ENCODE results near the gene METTL2A. TPM values are rescaled to one million over a fixed set of nuclear protein-coding genes. Genes with fewer than 3 reads are reported as not detected.
"Not testable (repeated sequence)": the region's sequence is repeated elsewhere in the genome, so short reads cannot be mapped to it uniquely, and the experiment has no call there.

The METTL2A gene, protein sequence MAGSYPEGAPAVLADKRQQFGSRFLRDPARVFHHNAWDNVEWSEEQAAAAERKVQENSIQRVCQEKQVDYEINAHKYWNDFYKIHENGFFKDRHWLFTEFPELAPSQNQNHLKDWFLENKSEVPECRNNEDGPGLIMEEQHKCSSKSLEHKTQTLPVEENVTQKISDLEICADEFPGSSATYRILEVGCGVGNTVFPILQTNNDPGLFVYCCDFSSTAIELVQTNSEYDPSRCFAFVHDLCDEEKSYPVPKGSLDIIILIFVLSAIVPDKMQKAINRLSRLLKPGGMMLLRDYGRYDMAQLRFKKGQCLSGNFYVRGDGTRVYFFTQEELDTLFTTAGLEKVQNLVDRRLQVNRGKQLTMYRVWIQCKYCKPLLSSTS
- 18.3 and 23.1 TPM in 2 replicates for total RNA-seq (2012; rRNA removed)

DNA sequence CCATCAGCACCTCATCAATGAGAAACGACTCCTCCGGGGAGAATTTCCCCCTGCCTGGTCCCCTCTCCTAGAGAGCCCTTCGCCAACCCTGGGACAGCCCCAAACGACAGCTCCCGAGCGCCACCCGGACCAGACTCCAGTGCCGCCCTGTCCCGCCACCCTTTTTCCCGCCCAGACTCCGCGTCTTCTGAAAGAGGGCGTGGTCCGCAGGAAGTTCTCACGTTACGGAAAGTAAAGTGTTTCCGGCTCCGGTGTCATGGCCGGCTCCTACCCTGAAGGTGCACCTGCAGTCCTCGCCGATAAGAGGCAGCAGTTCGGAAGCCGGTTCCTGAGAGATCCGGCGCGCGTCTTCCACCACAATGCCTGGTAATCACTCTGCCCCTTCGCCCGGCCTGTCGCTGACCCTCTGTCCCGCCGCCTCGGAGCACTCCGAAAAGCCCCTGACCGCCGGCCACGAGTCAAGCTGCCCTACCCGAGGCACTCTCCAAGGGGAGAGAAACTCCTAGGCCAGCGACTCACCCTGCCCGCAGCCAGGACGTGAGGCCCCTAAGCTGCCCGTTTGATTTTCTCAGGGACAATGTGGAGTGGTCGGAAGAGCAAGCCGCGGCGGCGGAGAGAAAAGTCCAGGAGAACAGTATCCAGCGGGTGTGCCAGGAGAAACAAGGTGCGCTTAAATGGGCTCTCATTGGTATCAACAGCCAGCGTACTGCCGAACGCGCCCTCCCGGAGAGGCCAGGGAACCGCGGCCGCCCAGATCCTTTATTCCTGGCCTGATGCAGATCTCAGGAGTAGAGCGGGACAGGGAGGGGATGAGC, at the start of gene METTL2A:
METTL2A (plus strand) TSS at position 251 of the 815 bp plus-strand sequence; CDS start at position 257, 6 bp downstream.
- H3K9ac ChIP-seq (ENCODE audit: low read depth, low read length), result peak within 1 kb of the TSS; percentile 85
- not testable (repeated sequence) for H3K36me3 ChIP-seq (ENCODE audit: insufficient read depth, low read length); H3K4me1 ChIP-seq (ENCODE audit: control insufficient read depth, insufficient read depth, low read length); H3K27me3 ChIP-seq (ENCODE audit: control insufficient read depth, insufficient read depth, low read length); H3K9me3 ChIP-seq (replicated peaks; ENCODE audit: low read length)
- H3K4me3 ChIP-seq (ENCODE audit: low read length), result peak within 1 kb of the TSS; percentile 94
- peak within 1 kb of the TSS; percentile 95 for H3K4me2 ChIP-seq (ENCODE audit: low read length)

GRCh38 chr17:62380253-62380652, 43.4 kb upstream of the METTL2A start, which contains the start of gene EFCAB3:
TSS of gene EFCAB3 (plus strand) at chr17:62380553. CDS start at chr17:62382980, 2,427 bp downstream.
- Histone ChIP-seq H3K27me3 (ENCODE audit: control insufficient read depth, insufficient read depth, low read length) (peaks cover 56% of the 10 kb centered on the region), H3K4me2 (ENCODE audit: low read length) (no peak within 1 kb of the TSS), H3K9ac (ENCODE audit: low read depth, low read length) (no peak within 1 kb of the TSS), H3K9me3 (replicated peaks; ENCODE audit: low read length) (no peaks in the 10 kb centered on the region), H3K36me3 (ENCODE audit: insufficient read depth, low read length) (no peaks in the 10 kb centered on the region), H3K4me1 (ENCODE audit: control insufficient read depth, insufficient read depth, low read length) (no peaks in the 10 kb centered on the region), H3K4me3 (ENCODE audit: low read length) (no peak within 1 kb of the TSS)

DNA sequence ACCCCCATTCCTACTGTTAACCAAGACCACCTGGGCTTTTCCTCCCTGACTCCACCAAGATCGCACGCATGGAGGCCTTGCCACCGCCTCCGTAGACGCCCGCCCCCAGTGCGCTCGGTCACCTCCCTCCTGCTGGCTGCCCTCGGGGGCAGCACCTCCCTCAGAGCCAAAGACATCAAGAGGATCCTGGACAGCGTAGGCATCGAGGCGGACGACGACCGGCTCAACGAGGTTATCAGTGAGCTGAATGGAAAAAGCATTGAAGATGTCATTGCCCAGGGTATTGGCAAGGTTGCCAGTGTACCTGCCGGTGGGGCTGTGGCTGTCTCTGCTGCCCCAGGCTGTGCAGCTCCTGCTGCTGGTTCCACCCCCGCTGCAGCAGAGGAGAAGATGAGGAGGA, 42.1 kb upstream of the METTL2A start:
- H3K4me3 ChIP-seq (ENCODE audit: low read length), result no peak overlapping the region
- H3K36me3 ChIP-seq (ENCODE audit: insufficient read depth, low read length), result no peaks in the 10 kb centered on the region
- H3K9me3 ChIP-seq (replicated peaks; ENCODE audit: low read length), result no peaks in the 10 kb centered on the region
- peaks cover 50% of the 10 kb centered on the region for H3K27me3 ChIP-seq (ENCODE audit: control insufficient read depth, insufficient read depth, low read length)
- H3K4me2 ChIP-seq (ENCODE audit: low read length), result no peak overlapping the region
- H3K4me1 ChIP-seq (ENCODE audit: control insufficient read depth, insufficient read depth, low read length), result no peaks in the 10 kb centered on the region
- H3K9ac ChIP-seq (ENCODE audit: low read depth, low read length), result no peak overlapping the region

GRCh38 chr17:62388856-62389255, 34.8 kb upstream of the METTL2A start:
- Histone ChIP-seq H3K36me3 (ENCODE audit: insufficient read depth, low read length) (no peaks in the 10 kb centered on the region), H3K4me1 (ENCODE audit: control insufficient read depth, insufficient read depth, low read length) (no peaks in the 10 kb centered on the region), H3K4me2 (ENCODE audit: low read length) (no peak overlapping the region), H3K4me3 (ENCODE audit: low read length) (no peak overlapping the region), H3K27me3 (ENCODE audit: control insufficient read depth, insufficient read depth, low read length) (peaks cover 41% of the 10 kb centered on the region), H3K9me3 (replicated peaks; ENCODE audit: low read length) (no peaks in the 10 kb centered on the region), H3K9ac (ENCODE audit: low read depth, low read length) (no peak overlapping the region)

DNA sequence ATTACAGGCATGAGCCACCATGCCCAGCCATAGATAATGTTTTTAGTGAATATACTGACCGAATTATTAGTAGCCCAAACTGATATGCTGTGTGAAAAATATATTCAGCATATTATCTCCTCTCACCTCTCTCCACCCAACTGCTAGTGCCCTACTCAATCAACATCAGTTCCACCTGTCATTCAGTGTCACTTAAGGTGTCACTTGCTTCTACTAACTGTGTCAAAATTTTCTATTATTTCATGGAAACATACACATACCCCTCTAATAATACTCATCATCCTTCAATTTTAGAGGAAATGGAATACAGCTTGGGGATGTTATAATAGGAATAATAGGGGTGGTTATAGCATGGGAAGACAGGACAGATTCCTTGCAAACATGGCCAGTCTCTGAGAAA, 30.8 kb upstream of the METTL2A start:
- H3K36me3 ChIP-seq (ENCODE audit: insufficient read depth, low read length), result no peaks in the 10 kb centered on the region
- H3K4me3 ChIP-seq (ENCODE audit: low read length), result no peak overlapping the region
- H3K4me2 ChIP-seq (ENCODE audit: low read length), result no peak overlapping the region
- no peaks in the 10 kb centered on the region for H3K9me3 ChIP-seq (replicated peaks; ENCODE audit: low read length)
- no peaks in the 10 kb centered on the region for H3K4me1 ChIP-seq (ENCODE audit: control insufficient read depth, insufficient read depth, low read length)
- H3K9ac ChIP-seq (ENCODE audit: low read depth, low read length), result no peak overlapping the region
- peaks cover 47% of the 10 kb centered on the region for H3K27me3 ChIP-seq (ENCODE audit: control insufficient read depth, insufficient read depth, low read length)

DNA sequence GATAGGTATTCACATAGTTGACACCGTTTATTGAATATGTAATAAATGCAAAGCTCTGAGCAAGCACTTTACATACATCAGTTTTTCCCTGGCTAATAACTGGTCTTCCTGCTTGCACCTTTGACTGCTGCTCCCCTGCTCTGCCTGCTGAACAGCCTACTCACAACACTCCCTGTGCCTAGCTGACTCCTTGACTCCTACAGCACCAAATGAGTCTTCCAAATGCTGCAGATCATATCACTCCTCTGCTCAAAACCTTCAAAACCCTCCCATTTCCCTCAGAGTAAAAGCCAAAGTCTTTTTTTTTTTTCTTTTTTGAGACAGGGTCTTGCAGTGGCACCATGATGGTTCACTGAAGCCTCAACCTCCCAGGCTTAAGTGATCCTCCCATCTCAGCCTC, 24.8 kb upstream of the METTL2A start:
- Histone ChIP-seq H3K36me3 (ENCODE audit: insufficient read depth, low read length) (no peaks in the 10 kb centered on the region), H3K4me3 (ENCODE audit: low read length) (no peak overlapping the region), H3K27me3 (ENCODE audit: control insufficient read depth, insufficient read depth, low read length) (peaks cover 27% of the 10 kb centered on the region), H3K4me2 (ENCODE audit: low read length) (no peak overlapping the region), H3K4me1 (ENCODE audit: control insufficient read depth, insufficient read depth, low read length) (no peaks in the 10 kb centered on the region), H3K9ac (ENCODE audit: low read depth, low read length) (no peak overlapping the region), H3K9me3 (replicated peaks; ENCODE audit: low read length) (no peaks in the 10 kb centered on the region)

GRCh38 chr17:62405451-62405850, 18.2 kb upstream of the METTL2A start:
- H3K9me3 ChIP-seq (replicated peaks; ENCODE audit: low read length), result no peaks in the 10 kb centered on the region
- no peak overlapping the region for H3K4me3 ChIP-seq (ENCODE audit: low read length)
- H3K9ac ChIP-seq (ENCODE audit: low read depth, low read length), result no peak overlapping the region
- no peaks in the 10 kb centered on the region for H3K36me3 ChIP-seq (ENCODE audit: insufficient read depth, low read length)
- H3K4me1 ChIP-seq (ENCODE audit: control insufficient read depth, insufficient read depth, low read length), result no peaks in the 10 kb centered on the region
- peaks cover 34% of the 10 kb centered on the region for H3K27me3 ChIP-seq (ENCODE audit: control insufficient read depth, insufficient read depth, low read length)
- no peak overlapping the region for H3K4me2 ChIP-seq (ENCODE audit: low read length)

- H3K9me3 ChIP-seq (replicated peaks; ENCODE audit: low read length); H3K4me2 ChIP-seq (ENCODE audit: low read length): not testable (repeated sequence)
Observed at GRCh38 chr17:62413090-62413489, 10.6 kb upstream of the METTL2A start.

DNA sequence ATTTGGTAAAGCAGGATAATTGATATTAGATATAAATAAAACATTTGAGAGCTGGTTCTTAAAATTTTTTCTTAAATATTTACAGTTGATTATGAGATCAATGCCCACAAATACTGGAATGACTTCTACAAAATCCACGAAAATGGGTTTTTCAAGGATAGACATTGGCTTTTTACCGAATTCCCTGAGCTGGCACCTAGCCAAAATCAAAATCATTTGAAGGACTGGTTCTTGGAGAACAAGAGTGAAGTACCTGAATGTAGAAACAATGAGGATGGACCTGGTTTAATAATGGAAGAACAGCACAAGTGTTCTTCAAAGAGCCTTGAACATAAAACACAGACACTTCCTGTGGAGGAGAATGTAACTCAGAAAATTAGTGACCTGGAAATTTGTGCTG, 2.5 kb downstream of the METTL2A start:
- H3K36me3 ChIP-seq (ENCODE audit: insufficient read depth, low read length); H3K27me3 ChIP-seq (ENCODE audit: control insufficient read depth, insufficient read depth, low read length); H3K9me3 ChIP-seq (replicated peaks; ENCODE audit: low read length); H3K4me2 ChIP-seq (ENCODE audit: low read length); H3K4me1 ChIP-seq (ENCODE audit: control insufficient read depth, insufficient read depth, low read length); H3K9ac ChIP-seq (ENCODE audit: low read depth, low read length); H3K4me3 ChIP-seq (ENCODE audit: low read length): not testable (repeated sequence)

More at GRCh38 chr17:62413090-62413489, 10.6 kb upstream of the METTL2A start:
- not testable (repeated sequence) for H3K4me1 ChIP-seq (ENCODE audit: control insufficient read depth, insufficient read depth, low read length); H3K4me3 ChIP-seq (ENCODE audit: low read length); H3K9ac ChIP-seq (ENCODE audit: low read depth, low read length); H3K36me3 ChIP-seq (ENCODE audit: insufficient read depth, low read length)
- H3K27me3 ChIP-seq (ENCODE audit: control insufficient read depth, insufficient read depth, low read length), result peaks cover 15% of the 10 kb centered on the region

GRCh38 chr17:62435251-62435650, 11.6 kb downstream of the METTL2A start:
- H3K9ac ChIP-seq (ENCODE audit: low read depth, low read length); H3K4me3 ChIP-seq (ENCODE audit: low read length); H3K4me2 ChIP-seq (ENCODE audit: low read length); H3K36me3 ChIP-seq (ENCODE audit: insufficient read depth, low read length); H3K9me3 ChIP-seq (replicated peaks; ENCODE audit: low read length); H3K27me3 ChIP-seq (ENCODE audit: control insufficient read depth, insufficient read depth, low read length); H3K4me1 ChIP-seq (ENCODE audit: control insufficient read depth, insufficient read depth, low read length): not testable (repeated sequence)

GRCh38 chr17:62441181-62441580, 17.5 kb downstream of the METTL2A start:
- H3K4me2 ChIP-seq (ENCODE audit: low read length); H3K4me3 ChIP-seq (ENCODE audit: low read length); H3K27me3 ChIP-seq (ENCODE audit: control insufficient read depth, insufficient read depth, low read length); H3K9me3 ChIP-seq (replicated peaks; ENCODE audit: low read length); H3K9ac ChIP-seq (ENCODE audit: low read depth, low read length); H3K4me1 ChIP-seq (ENCODE audit: control insufficient read depth, insufficient read depth, low read length): not testable (repeated sequence)
- peaks cover 22% of the 10 kb centered on the region for H3K36me3 ChIP-seq (ENCODE audit: insufficient read depth, low read length)

Data from skeletal muscle satellite cell (primary cell).